HG02973 (cell line): ENCODE data around the gene RPTOR.

Source experiments
- ATAC-seq: cut with Tn5 transposase; IDR thresholded peaks from one replicate; pipeline ENCODE4 v1.9.1; 2021; ENCODE audit warnings: moderate library complexity; ENCODE audit not compliant: unreplicated experiment

Gene RPTOR

GRCh38 chr17:80961541-80962330, 417.1 kb downstream of the RPTOR start:
- no peak for ATAC-seq

GRCh38 chr17:80962356-80963329, 418.0 kb downstream of the RPTOR start:
- no peak for ATAC-seq

GRCh38 chr17:80963812-80964543, 419.3 kb downstream of the RPTOR start:
- no peak for ATAC-seq

- no peak for ATAC-seq
Observed at GRCh38 chr17:80964544-80964856, 419.9 kb downstream of the RPTOR start.

- no peak for ATAC-seq
Observed at GRCh38 chr17:80964859-80965580, 420.4 kb downstream of the RPTOR start.

GRCh38 chr17:80965606-80966005, 421.0 kb downstream of the RPTOR start:
- ATAC-seq, result no peak

GRCh38 chr17:80967404-80967872, 422.8 kb downstream of the RPTOR start:
- no peak for ATAC-seq

GRCh38 chr17:80968602-80969029, 424.0 kb downstream of the RPTOR start:
- no peak for ATAC-seq

GRCh38 chr17:80969030-80969673, 424.5 kb downstream of the RPTOR start:
- no peak for ATAC-seq

GRCh38 chr17:80969674-80970043, 425.0 kb downstream of the RPTOR start:
- ATAC-seq, result no peak

GRCh38 chr17:80970044-80970761, 425.6 kb downstream of the RPTOR start:
- ATAC-seq, result no peak

- no peak for ATAC-seq
Observed at GRCh38 chr17:80970762-80971703, 426.4 kb downstream of the RPTOR start.

GRCh38 chr17:80971704-80972304, 427.2 kb downstream of the RPTOR start:
- ATAC-seq, result no peak

- no peak for ATAC-seq
Observed at GRCh38 chr17:80976701-80977100, 432.1 kb downstream of the RPTOR start.

GRCh38 chr17:80977172-80977571, 432.5 kb downstream of the RPTOR start:
- ATAC-seq, result no peak

GRCh38 chr17:80978499-80979497, 434.2 kb downstream of the RPTOR start:
- no peak for ATAC-seq
